ENCODE measurements around the gene PTGIS. TPM values are rescaled to one million over a fixed set of nuclear protein-coding genes. Genes with fewer than 3 reads are reported as not detected.

The PTGIS gene
- total and polyA plus RNA-seq, 7 donors, result 2.7 to 26.5 (median 8.0) TPM

DNA sequence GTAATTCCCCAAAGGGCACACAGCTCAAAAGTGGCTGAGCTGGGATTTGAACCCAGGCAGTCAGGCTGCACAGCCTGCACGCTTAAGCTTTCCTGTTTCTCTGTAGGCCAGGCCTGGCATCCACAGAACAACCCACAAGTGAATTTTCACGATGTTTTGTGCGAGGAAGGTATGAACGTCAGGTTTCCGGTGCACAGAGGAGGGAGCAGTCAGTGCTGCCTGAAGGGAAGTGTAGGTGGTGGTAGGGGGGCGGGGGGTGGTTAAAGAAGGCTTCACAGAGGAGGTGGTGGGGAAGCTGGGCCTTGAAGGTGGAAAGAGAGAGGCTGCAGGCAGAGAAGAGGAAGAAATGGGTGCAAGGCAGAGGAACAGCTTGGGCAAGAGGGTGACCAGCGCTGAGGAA, 99.5 kb downstream of the PTGIS start:
- WGBS, 3 donors, result 88 to 89% (median 88%) methylated on average over 7 of the region's 7 CpGs
- intact Hi-C loops (cut with DNase I), result no loop called here
- Histone ChIP-seq H3K9me3 (no peaks in the 10 kb centered on the region), H3K27ac (no peak overlapping the region), H3K36me3 (ENCODE audit: insufficient read depth in 1 of 2, low read depth in 1 of 2) (no peaks in the 10 kb centered on the region), H3K4me1 (no peaks in the 10 kb centered on the region), H3K27me3 (ENCODE audit: insufficient read depth in 3 of 3, low read length in 2 of 3) (no peaks in the 10 kb centered on the region), H3K4me3 (no peak overlapping the region)
- no peak for DNase-seq
- ATAC-seq, result no peak
- TF ChIP-seq, protein P1, sequence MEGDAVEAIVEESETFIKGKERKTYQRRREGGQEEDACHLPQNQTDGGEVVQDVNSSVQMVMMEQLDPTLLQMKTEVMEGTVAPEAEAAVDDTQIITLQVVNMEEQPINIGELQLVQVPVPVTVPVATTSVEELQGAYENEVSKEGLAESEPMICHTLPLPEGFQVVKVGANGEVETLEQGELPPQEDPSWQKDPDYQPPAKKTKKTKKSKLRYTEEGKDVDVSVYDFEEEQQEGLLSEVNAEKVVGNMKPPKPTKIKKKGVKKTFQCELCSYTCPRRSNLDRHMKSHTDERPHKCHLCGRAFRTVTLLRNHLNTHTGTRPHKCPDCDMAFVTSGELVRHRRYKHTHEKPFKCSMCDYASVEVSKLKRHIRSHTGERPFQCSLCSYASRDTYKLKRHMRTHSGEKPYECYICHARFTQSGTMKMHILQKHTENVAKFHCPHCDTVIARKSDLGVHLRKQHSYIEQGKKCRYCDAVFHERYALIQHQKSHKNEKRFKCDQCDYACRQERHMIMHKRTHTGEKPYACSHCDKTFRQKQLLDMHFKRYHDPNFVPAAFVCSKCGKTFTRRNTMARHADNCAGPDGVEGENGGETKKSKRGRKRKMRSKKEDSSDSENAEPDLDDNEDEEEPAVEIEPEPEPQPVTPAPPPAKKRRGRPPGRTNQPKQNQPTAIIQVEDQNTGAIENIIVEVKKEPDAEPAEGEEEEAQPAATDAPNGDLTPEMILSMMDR (IDR thresholded peaks at IDR 0.05), result no peak

DNA sequence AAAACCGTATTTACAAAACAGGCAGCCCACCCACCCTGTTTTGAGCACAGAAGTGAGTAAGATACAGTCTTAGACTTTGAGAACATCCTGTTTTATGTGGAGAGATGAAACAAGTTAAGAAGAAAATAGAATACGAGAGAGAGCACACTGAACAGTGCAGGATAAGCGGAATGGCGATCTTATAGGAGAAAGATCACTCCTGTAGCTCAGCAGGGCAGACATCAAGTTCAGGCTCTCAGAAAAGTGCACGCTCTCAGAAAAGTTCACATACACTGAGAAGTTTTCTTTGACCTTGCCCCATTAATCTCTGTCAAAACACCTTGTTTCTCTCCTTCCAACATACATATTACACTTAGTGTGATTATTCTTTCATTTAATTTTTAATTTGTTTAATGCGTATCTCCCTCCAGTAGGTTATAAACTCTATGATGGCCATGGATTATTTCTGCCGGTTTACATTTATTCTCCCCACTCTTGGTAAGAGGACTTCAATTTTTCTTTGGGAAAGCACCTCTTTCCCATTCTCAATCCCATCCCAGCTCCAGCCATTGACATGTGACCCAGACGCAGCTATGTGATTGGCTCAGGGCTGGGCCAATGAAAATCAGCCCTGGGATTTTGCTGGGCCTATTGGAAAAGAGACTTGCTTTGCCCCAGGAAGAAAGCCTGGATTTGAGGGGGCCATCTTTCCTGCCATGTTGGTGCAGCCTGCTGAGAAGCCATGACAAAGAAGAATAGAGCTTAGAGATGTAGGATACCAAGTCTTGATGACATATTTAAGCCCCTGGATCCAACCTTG, 101.6 kb downstream of the PTGIS start:
- intact Hi-C loops (cut with DNase I), result no loop called here
- Histone ChIP-seq H3K27ac (no peak overlapping the region), H3K36me3 (ENCODE audit: insufficient read depth in 1 of 2, low read depth in 1 of 2) (no peaks in the 10 kb centered on the region), H3K4me1 (no peaks in the 10 kb centered on the region), H3K4me3 (no peak overlapping the region), H3K9me3 (no peaks in the 10 kb centered on the region), H3K27me3 (ENCODE audit: insufficient read depth in 3 of 3, low read length in 2 of 3) (no peaks in the 10 kb centered on the region)
- TF ChIP-seq, protein P1 (IDR thresholded peaks at IDR 0.05), result no peak
- 93 to 94% (median 93%) methylated on average over 8 of the region's 8 CpGs for WGBS, 3 donors
- DNase-seq, result no peak
- no peak for ATAC-seq

DNA sequence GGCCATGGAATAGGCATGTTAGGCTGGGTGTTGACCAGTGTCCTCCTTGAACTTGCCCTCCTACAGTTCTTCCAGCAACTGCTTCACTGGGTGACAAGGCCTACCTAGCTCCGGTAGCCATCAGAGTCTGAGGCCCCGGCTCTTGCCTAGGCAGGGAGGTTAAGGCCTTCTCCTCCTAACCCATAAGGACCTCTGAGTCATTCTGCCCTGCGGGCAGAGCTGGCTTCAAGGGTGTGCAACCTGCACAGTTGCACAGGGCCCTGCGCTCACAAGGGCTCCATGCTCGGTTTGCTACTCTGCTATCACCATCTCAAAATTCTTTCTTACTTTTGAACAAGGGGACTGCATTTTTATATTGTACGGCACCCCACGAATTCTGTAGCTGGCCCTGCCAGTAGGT, 103.4 kb downstream of the PTGIS start:
- Histone ChIP-seq H3K9me3 (no peaks in the 10 kb centered on the region), H3K36me3 (ENCODE audit: insufficient read depth in 1 of 2, low read depth in 1 of 2) (no peaks in the 10 kb centered on the region), H3K4me3 (no peak overlapping the region), H3K27ac (no peak overlapping the region), H3K4me1 (no peaks in the 10 kb centered on the region), H3K27me3 (ENCODE audit: insufficient read depth in 3 of 3, low read length in 2 of 3) (no peaks in the 10 kb centered on the region)
- DNase-seq (no peak), ATAC-seq (no peak)
- TF ChIP-seq, protein P1 (IDR thresholded peaks at IDR 0.05), result no peak
- 88 to 95% (median 94%) methylated on average over 7 of the region's 7 CpGs for WGBS, 3 donors
- intact Hi-C loops (cut with DNase I), result no loop called here

DNA sequence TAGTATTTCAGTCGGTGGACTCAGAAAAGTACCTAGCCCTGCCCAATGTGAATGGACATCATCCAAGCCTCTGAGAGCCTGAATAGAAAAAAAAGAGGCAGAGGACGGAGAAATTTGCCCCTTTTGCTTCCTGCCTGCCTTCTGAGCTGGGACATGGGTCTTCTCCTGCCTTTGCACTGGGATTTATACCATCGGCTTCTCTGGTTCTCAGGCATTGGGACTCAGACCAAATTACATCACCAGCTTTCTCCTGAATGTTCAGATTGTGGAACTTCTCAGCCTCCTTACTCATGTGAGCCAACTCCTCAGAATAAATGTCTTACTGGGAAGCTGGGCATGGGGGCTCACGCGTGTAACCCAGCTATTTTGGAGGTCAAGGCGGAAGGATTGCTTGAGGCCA, 105.3 kb downstream of the PTGIS start:
- TF ChIP-seq, protein P1 (IDR thresholded peaks at IDR 0.05), result no peak
- H3K36me3 ChIP-seq (ENCODE audit: insufficient read depth in 1 of 2, low read depth in 1 of 2), result no peaks in the 10 kb centered on the region
- ATAC-seq (no peak), DNase-seq (no peak)
- H3K4me3 ChIP-seq, result no peak overlapping the region
- H3K27ac ChIP-seq, result no peak overlapping the region
- 64 to 72% (median 69%) methylated on average over 6 of the region's 6 CpGs for WGBS, 3 donors
- H3K4me1 ChIP-seq, result no peaks in the 10 kb centered on the region
- no peaks in the 10 kb centered on the region for H3K9me3 ChIP-seq
- no peaks in the 10 kb centered on the region for H3K27me3 ChIP-seq (ENCODE audit: insufficient read depth in 3 of 3, low read length in 2 of 3)
- intact Hi-C loops (cut with DNase I), result no loop called here

Measured in psoas muscle (tissue), 8 donors.